DND-41 (cell line): ENCODE results near the gene EDC4.

Experiments used
- ATAC-seq: fragments of 200-7000 bp; cut with Tn5 transposase; 3 replicates; pipeline ENCODE4 v1.9.1; 2021; ENCODE audit warnings: low read depth; ENCODE audit not compliant: insufficient read depth
- DNase-seq: peaks from one replicate; pipeline ENCODE4 v3.0.0-alpha.2; 2020
- H2AFZ ChIP-seq: 2 replicates; pipeline ENCODE4 v1.6.0; 2012; ENCODE audit warnings: low read depth, low read length
- H3K27ac ChIP-seq: 2 replicates; pipeline ENCODE4 v1.5.1; 2012; ENCODE audit warnings: low read length, inconsistent platforms
- H3K27me3 ChIP-seq: fragments of 200-600 bp; sonication (generic); 2 replicates; pipeline ENCODE4 v1.6.0; 2012; ENCODE audit warnings: low read length, mild to moderate bottlenecking, inconsistent platforms; ENCODE audit not compliant: insufficient read depth, poor library complexity
- H3K36me3 ChIP-seq: 2 replicates; pipeline ENCODE4 v1.5.1; 2012; ENCODE audit warnings: low read length, inconsistent platforms; ENCODE audit not compliant: insufficient read depth
- H3K4me1 ChIP-seq: 2 replicates; pipeline ENCODE4 v1.5.1; 2012; ENCODE audit warnings: mild to moderate bottlenecking, low read length; ENCODE audit not compliant: insufficient read depth
- H3K4me2 ChIP-seq: 2 replicates; pipeline ENCODE4 v1.6.0; 2012; ENCODE audit warnings: mild to moderate bottlenecking, moderate library complexity, low read length, inconsistent platforms; ENCODE audit not compliant: insufficient read depth
- H3K4me3 ChIP-seq, 2 experiments: fragments of 200-600 bp in 1 of 2; shearing (Covaris generic) in 1 of 2; 2 replicates each; pipeline ENCODE4 v1.5.1; 2012 to 2016; ENCODE audit warnings: inconsistent platforms in 2 of 2, low read length in 2 of 2, mild to moderate bottlenecking in 2 of 2, low read depth in 1 of 2, moderate library complexity in 1 of 2
- H3K79me2 ChIP-seq: 2 replicates; pipeline ENCODE4 v1.6.0; 2012; ENCODE audit warnings: low read length, inconsistent platforms; ENCODE audit not compliant: insufficient read depth
- H3K9ac ChIP-seq: 2 replicates; pipeline ENCODE4 v1.6.0; 2012; ENCODE audit warnings: low read depth, mild to moderate bottlenecking, inconsistent platforms, low read length, moderate library complexity
- H3K9me3 ChIP-seq: 2 replicates; pipeline ENCODE4 v1.5.1; 2012; ENCODE audit warnings: low read length, moderate library complexity, mild to moderate bottlenecking, inconsistent platforms; ENCODE audit not compliant: insufficient read depth, severe bottlenecking
- H4K20me1 ChIP-seq: 2 replicates; pipeline ENCODE4 v1.6.0; 2012; ENCODE audit warnings: low read length; ENCODE audit not compliant: insufficient read depth
- EZH2 ChIP-seq: IDR thresholded peaks from 3 replicates; pipeline ENCODE4 v1.6.1; 2012; ENCODE audit warnings: borderline replicate concordance, low read depth, mild to moderate bottlenecking, moderate library complexity, low read length, inconsistent platforms; ENCODE audit not compliant: severe bottlenecking
- TF ChIP-seq, protein P1 (sequence below): IDR thresholded peaks from 2 replicates; pipeline ENCODE4 v1.5.1; 2012; ENCODE audit warnings: borderline replicate concordance, low read length, moderate library complexity, mild to moderate bottlenecking; ENCODE audit not compliant: poor library complexity, severe bottlenecking; ENCODE audit errors: extremely low read depth

The EDC4 gene

DNA sequence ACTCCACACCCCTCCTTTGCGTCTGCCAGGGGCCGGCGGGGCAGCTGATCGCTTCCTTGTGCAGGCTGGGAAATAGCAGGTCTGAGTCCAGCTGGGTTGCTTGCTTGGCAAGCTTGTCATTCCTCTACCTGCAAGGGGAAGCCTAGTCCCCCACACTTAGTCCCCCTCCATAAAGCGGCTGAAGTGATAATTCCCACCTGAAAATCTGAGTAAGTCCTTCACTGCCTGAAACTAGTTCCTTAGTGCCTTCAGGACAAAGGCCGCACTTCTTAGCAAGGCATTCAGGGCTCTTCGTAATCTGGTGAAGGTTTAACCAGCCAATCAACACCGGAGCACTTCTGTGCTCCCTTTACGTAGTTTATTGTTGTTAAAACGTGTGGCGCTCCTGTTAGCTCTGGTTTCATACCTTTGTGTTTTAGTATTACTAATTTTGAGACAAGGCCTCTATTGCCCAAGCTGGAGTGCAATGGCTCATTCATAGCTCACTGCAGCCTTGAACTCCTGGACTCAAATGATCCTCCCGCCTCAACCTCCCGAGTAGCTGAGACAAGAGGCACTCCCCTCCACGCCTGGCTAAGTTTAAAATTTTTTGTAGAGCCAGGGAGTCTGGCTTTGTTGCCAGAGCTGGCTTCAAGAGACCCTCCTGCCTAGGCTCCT, 21.0 kb downstream of the EDC4 start:
- TF ChIP-seq, protein P1, sequence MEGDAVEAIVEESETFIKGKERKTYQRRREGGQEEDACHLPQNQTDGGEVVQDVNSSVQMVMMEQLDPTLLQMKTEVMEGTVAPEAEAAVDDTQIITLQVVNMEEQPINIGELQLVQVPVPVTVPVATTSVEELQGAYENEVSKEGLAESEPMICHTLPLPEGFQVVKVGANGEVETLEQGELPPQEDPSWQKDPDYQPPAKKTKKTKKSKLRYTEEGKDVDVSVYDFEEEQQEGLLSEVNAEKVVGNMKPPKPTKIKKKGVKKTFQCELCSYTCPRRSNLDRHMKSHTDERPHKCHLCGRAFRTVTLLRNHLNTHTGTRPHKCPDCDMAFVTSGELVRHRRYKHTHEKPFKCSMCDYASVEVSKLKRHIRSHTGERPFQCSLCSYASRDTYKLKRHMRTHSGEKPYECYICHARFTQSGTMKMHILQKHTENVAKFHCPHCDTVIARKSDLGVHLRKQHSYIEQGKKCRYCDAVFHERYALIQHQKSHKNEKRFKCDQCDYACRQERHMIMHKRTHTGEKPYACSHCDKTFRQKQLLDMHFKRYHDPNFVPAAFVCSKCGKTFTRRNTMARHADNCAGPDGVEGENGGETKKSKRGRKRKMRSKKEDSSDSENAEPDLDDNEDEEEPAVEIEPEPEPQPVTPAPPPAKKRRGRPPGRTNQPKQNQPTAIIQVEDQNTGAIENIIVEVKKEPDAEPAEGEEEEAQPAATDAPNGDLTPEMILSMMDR, result no peak
- Histone ChIP-seq H3K79me2 (peaks cover 56% of the 10 kb centered on the region), H3K27ac (peak overlapping the region; percentile 78), H3K9ac (peak overlapping the region; percentile 97), H3K36me3 (peaks cover 5% of the 10 kb centered on the region; the same call in 1 of the 2 replicates), H4K20me1 (peaks cover 4% of the 10 kb centered on the region; the same call in 1 of the 2 replicates), H3K27me3 (no peaks in the 10 kb centered on the region), H3K4me1 (peaks cover 32% of the 10 kb centered on the region), H2AFZ (peak overlapping the region; percentile 95), H3K9me3 (no peaks in the 10 kb centered on the region), H3K4me2 (peak overlapping the region; percentile 88), H3K4me3 (peak overlapping the region; percentile 78 to 97)
- ATAC-seq (0 out of 3 replicates have a peak, but pooled peaks have one; percentile 8), DNase-seq (no peak)

DNA sequence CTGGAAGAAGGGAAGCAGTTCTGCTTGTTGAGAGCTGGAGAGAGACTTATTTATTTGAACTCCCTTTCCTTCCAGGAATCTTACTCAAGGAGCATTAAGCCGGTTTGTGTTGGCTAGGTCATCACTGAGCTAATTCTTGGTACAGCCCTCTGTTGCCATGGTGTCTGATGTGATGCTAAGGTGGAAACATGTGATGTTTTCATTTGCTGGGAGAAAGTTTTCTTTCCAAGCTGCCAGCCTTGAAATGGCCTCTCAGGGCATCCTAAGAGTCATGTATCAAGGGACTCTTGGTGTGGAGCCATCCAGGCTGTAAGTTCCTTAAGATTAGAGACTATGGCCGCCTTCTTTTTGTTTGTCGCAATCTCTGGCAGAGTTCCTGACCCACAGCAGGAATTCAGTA, 24.4 kb downstream of the EDC4 start:
- no peak overlapping the region for H3K4me3 ChIP-seq
- H3K4me2 ChIP-seq, result no peak overlapping the region
- TF ChIP-seq, protein P1, result no peak
- no peak for TF ChIP-seq EZH2
- H3K27me3 ChIP-seq, result no peaks in the 10 kb centered on the region
- H3K4me1 ChIP-seq, result peaks cover 28% of the 10 kb centered on the region
- ATAC-seq (no peak), DNase-seq (no peak)
- H3K9me3 ChIP-seq, result no peaks in the 10 kb centered on the region
- H3K79me2 ChIP-seq, result peaks cover 81% of the 10 kb centered on the region
- H2AFZ ChIP-seq, result no peak overlapping the region
- no peak overlapping the region for H3K27ac ChIP-seq
- H3K9ac ChIP-seq, result no peak overlapping the region
- peaks cover 9% of the 10 kb centered on the region; the same call in 1 of the 2 replicates for H3K36me3 ChIP-seq
- H4K20me1 ChIP-seq, result peaks cover 13% of the 10 kb centered on the region; the same call in 1 of the 2 replicates

DNA sequence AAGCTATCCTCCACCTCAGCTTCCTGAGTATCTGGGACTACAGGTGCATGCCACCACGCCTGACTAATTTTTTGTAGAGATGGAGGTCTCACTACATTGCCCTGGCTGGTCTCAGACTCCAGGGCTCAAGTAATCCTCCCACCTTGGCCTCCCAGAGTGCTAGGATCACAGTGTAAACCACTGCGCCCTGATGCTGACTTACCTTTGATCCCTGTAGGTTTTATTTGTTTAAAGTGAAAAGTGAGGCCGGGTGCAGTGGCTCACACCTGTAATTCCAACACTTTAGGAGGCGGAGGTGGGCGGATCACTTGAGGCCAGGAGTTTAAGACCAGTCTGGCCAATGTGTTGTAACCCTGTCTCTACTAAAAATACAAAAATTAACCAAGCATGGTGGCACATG, 28.9 kb downstream of the EDC4 start:
- no peaks in the 10 kb centered on the region for H3K9me3 ChIP-seq
- H3K4me1 ChIP-seq, result no peaks in the 10 kb centered on the region
- ATAC-seq, result no peak
- H3K27ac ChIP-seq, result no peak overlapping the region
- no peaks in the 10 kb centered on the region for H3K27me3 ChIP-seq
- H3K36me3 ChIP-seq, result 0 out of 2 replicates have a peak, but pooled peaks cover 4% of the 10 kb centered on the region
- no peak for DNase-seq
- H3K79me2 ChIP-seq, result peaks cover 56% of the 10 kb centered on the region
- no peak overlapping the region for H3K4me3 ChIP-seq
- no peak overlapping the region for H3K4me2 ChIP-seq
- no peak overlapping the region for H2AFZ ChIP-seq
- TF ChIP-seq, protein P1, result no peak
- TF ChIP-seq EZH2, result no peak
- H3K9ac ChIP-seq, result no peak overlapping the region
- H4K20me1 ChIP-seq, result peaks cover 13% of the 10 kb centered on the region; the same call in 1 of the 2 replicates
